CD14-positive monocyte (primary cell): ENCODE results near the gene ASIC2. TPM values are rescaled to one million over a fixed set of nuclear protein-coding genes. Genes with fewer than 3 reads are reported as not detected.

ENCODE experiments used
- DNase-seq, 3 donors: peaks; one replicate each; pipeline ENCODE4 v3.0.0-alpha.2; 2011 to 2022
- H2AFZ ChIP-seq: 2 replicates; pipeline ENCODE4 v1.6.0; 2012; ENCODE audit warnings: mild to moderate bottlenecking, low read depth, low read length, inconsistent platforms; ENCODE audit not compliant: insufficient read depth, poor library complexity, severe bottlenecking
- H3K27ac ChIP-seq, 2 donors: 1 replicate in 1 of 2; 2 replicates in 1 of 2; pipeline ENCODE4 v1.5.1; 2012 to 2013; ENCODE audit warnings: low read length in 2 of 2, control low read depth in 1 of 2, inconsistent platforms in 1 of 2, low read depth in 1 of 2, mild to moderate bottlenecking in 1 of 2
- H3K27me3 ChIP-seq, 2 donors: one replicate each; pipeline versions ENCODE4 v1.6.0 to v1.6.1; 2011 to 2013; ENCODE audit warnings: low read length in 2 of 2; ENCODE audit not compliant: control insufficient read depth in 2 of 2, insufficient read depth in 2 of 2
- H3K36me3 ChIP-seq, 2 donors: replicated peaks in 1 of 2; 1 replicate in 1 of 2; 2 replicates in 1 of 2; pipeline versions ENCODE4 v1.5.1 to v1.6.1; 2012 to 2013; ENCODE audit warnings: low read length in 2 of 2, control low read depth in 1 of 2, inconsistent platforms in 1 of 2, mild to moderate bottlenecking in 1 of 2; ENCODE audit not compliant: insufficient read depth in 2 of 2, control insufficient read depth in 1 of 2
- H3K4me1 ChIP-seq, 2 donors: 1 replicate in 1 of 2; 2 replicates in 1 of 2; pipeline versions ENCODE4 v1.5.1 to v1.6.1; 2012 to 2013; ENCODE audit warnings: low read length in 2 of 2, control low read depth in 1 of 2, inconsistent platforms in 1 of 2, mild to moderate bottlenecking in 1 of 2, moderate library complexity in 1 of 2; ENCODE audit not compliant: insufficient read depth in 2 of 2, control insufficient read depth in 1 of 2
- H3K4me2 ChIP-seq: replicated peaks from 2 replicates; pipeline ENCODE3; 2012; ENCODE audit warnings: low read length, moderate library complexity, mild to moderate bottlenecking; ENCODE audit not compliant: poor library complexity, severe bottlenecking; ENCODE audit errors: extremely low read depth
- H3K4me3 ChIP-seq, 3 experiments: fragments of 200-600 bp in 1 of 3; sonication (generic) in 1 of 3; replicated peaks in 1 of 3; 1 replicate in 2 of 3; 2 replicates in 1 of 3; pipeline ENCODE4 v1.5.1; 2011 to 2013; ENCODE audit warnings: low read length in 3 of 3, mild to moderate bottlenecking in 3 of 3, control low read depth in 2 of 3, low read depth in 2 of 3, inconsistent platforms in 1 of 3, moderate library complexity in 1 of 3
- H3K79me2 ChIP-seq: 2 replicates; pipeline ENCODE4 v1.6.0; 2012; ENCODE audit warnings: mild to moderate bottlenecking, control low read depth, inconsistent platforms, low read length, moderate library complexity; ENCODE audit not compliant: insufficient read depth
- H3K9ac ChIP-seq: 2 replicates; pipeline ENCODE4 v1.6.0; 2017; ENCODE audit warnings: low read length, mild to moderate bottlenecking; ENCODE audit not compliant: insufficient read depth, poor library complexity, severe bottlenecking
- H3K9me3 ChIP-seq, 2 donors: replicated peaks in 1 of 2; 1 replicate in 1 of 2; 2 replicates in 1 of 2; pipeline versions ENCODE4 v1.5.1 to v1.6.1; 2012 to 2013; ENCODE audit warnings: low read length in 2 of 2, control low read depth in 1 of 2; ENCODE audit not compliant: control insufficient read depth in 1 of 2, insufficient read depth in 1 of 2
- H4K20me1 ChIP-seq: 2 replicates; pipeline ENCODE4 v1.6.0; 2012; ENCODE audit warnings: mild to moderate bottlenecking, low read length, control low read depth, moderate library complexity; ENCODE audit not compliant: insufficient read depth
- H3K27ac Mint-ChIP-seq, 7 donors: one replicate each; pipeline ENCODE4 v1.8.0; 2020; ENCODE audit warnings: mild to moderate bottlenecking in 7 of 7, mixed read lengths in 7 of 7, moderate library complexity in 6 of 7, inconsistent platforms in 2 of 7
- H3K27me3 Mint-ChIP-seq, 3 donors: one replicate each; pipeline ENCODE4 v1.8.0; 2021 to 2022; ENCODE audit warnings: low read depth in 3 of 3, mild to moderate bottlenecking in 3 of 3, mixed read lengths in 3 of 3, moderate library complexity in 3 of 3, inconsistent platforms in 1 of 3
- H3K36me3 Mint-ChIP-seq, 2 donors: one replicate each; pipeline ENCODE4 v1.8.0; 2020; ENCODE audit warnings: mixed read lengths in 2 of 2, inconsistent platforms in 1 of 2, mild to moderate bottlenecking in 1 of 2
- H3K4me1 Mint-ChIP-seq: one replicate; pipeline ENCODE4 v1.8.0; 2020; ENCODE audit warnings: mild to moderate bottlenecking, mixed read lengths
- H3K4me3 Mint-ChIP-seq, 2 donors: one replicate each; pipeline ENCODE4 v1.8.0; 2020; ENCODE audit warnings: mild to moderate bottlenecking in 2 of 2, mixed read lengths in 2 of 2, moderate library complexity in 1 of 2
- H3K9me3 Mint-ChIP-seq, 7 donors: one replicate each; pipeline ENCODE4 v1.8.0; 2020 to 2022; ENCODE audit warnings: mixed read lengths in 7 of 7, mild to moderate bottlenecking in 6 of 7, moderate library complexity in 6 of 7, inconsistent platforms in 2 of 7
- WGBS: methylation state at CpG from one replicate; pipeline ENCODE4 v1.1.5; 2013; ENCODE audit warnings: missing lambda C conversion rate; ENCODE audit not compliant: insufficient coverage; 5-methylcytosine and 5-hydroxymethylcytosine counted together
- intact Hi-C, 2 donors: fragments of 100-400 bp; cut with micrococcal nuclease; formaldehyde crosslinking; loops; one replicate each; pipeline versions ENCODE4 v1.15.0 to v1.15.1; 2023
- polyA plus RNA-seq, 3 donors: library from polyadenylated mRNA; depleted of rRNA in 1 of 3; unstranded in 2 of 3; stranded (reverse) in 1 of 3; fragments of 300-500 nt in 2 of 3; fragments of >200 nt in 1 of 3; fragmentation: Illumina TruSeq in 2 of 3; gene quantifications; 1 replicate in 2 of 3; 2 replicates in 1 of 3; pipeline ENCODE4 v1.2.3, GENCODE V29; 2012 to 2021
- TF ChIP-seq, protein P1 (sequence below): fragments of 200-600 bp; IDR thresholded peaks from one replicate; pipeline ENCODE4 v1.8.0; 2022; ENCODE audit warnings: antibody characterized with exemption, mild to moderate bottlenecking

ASIC2 gene
- polyA plus RNA-seq, 3 donors = not detected

- H3K36me3 Mint-ChIP-seq = no peaks in the 10 kb centered on the region
- no peaks in the 10 kb centered on the region for H3K9me3 ChIP-seq
- H3K4me1 ChIP-seq = no peaks in the 10 kb centered on the region
- H3K27me3 ChIP-seq = no peaks in the 10 kb centered on the region
- H3K27ac ChIP-seq = no peak overlapping the region
- H3K27ac Mint-ChIP-seq = no peak overlapping the region
- intact Hi-C loops = no loop called here
- H3K4me3 Mint-ChIP-seq = no peak overlapping the region
- no peak overlapping the region for H3K9ac ChIP-seq
- H2AFZ ChIP-seq = no peak overlapping the region
- peaks cover 0 to 13% (median 1%) of the 10 kb centered on the region in 3 donors for H3K27me3 Mint-ChIP-seq
- no peak for DNase-seq
- no peaks in the 10 kb centered on the region for H3K36me3 ChIP-seq
- peaks cover 7% of the 10 kb centered on the region for H3K4me1 Mint-ChIP-seq
- no peak overlapping the region for H3K4me2 ChIP-seq
- H4K20me1 ChIP-seq = no peaks in the 10 kb centered on the region
- no peak overlapping the region for H3K4me3 ChIP-seq
- TF ChIP-seq, protein P1, sequence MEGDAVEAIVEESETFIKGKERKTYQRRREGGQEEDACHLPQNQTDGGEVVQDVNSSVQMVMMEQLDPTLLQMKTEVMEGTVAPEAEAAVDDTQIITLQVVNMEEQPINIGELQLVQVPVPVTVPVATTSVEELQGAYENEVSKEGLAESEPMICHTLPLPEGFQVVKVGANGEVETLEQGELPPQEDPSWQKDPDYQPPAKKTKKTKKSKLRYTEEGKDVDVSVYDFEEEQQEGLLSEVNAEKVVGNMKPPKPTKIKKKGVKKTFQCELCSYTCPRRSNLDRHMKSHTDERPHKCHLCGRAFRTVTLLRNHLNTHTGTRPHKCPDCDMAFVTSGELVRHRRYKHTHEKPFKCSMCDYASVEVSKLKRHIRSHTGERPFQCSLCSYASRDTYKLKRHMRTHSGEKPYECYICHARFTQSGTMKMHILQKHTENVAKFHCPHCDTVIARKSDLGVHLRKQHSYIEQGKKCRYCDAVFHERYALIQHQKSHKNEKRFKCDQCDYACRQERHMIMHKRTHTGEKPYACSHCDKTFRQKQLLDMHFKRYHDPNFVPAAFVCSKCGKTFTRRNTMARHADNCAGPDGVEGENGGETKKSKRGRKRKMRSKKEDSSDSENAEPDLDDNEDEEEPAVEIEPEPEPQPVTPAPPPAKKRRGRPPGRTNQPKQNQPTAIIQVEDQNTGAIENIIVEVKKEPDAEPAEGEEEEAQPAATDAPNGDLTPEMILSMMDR = no peak
- H3K79me2 ChIP-seq = no peaks in the 10 kb centered on the region
- peaks cover 0 to 5% (median 0%) of the 10 kb centered on the region in 7 donors for H3K9me3 Mint-ChIP-seq
- 100% methylated on average over 5 of the region's 7 CpGs for WGBS
These were observed 161.5 kb downstream of the ASIC2 start for GRCh38 chr17:33131620-33132019.

DNA sequence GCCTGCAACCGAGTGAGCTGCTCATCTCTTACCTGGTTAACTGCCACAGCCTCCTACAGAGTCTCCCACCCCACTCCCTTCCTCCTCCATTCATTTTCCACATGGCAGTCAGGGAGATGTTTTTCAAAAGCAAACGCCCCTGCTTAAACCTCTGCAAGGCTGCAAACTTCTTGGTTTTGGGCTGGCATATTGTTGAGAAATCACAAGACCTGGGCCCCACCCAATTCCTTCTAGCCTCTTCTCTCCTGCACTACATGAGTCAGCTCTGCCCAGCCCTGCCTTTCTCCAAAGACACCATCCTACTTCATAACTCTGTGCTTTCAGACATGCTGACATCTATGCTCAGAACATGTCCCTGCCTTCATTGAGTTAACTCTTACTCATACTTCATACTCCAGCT is 165.4 kb downstream of the ASIC2 start:
- Histone ChIP-seq H2AFZ (no peak overlapping the region), H3K79me2 (no peaks in the 10 kb centered on the region), H3K27ac (no peak overlapping the region), H3K9ac (no peak overlapping the region), H3K4me3 (no peak overlapping the region), H3K4me2 (no peak overlapping the region), H3K36me3 (no peaks in the 10 kb centered on the region), H3K4me1 (no peaks in the 10 kb centered on the region), H4K20me1 (no peaks in the 10 kb centered on the region), H3K9me3 (no peaks in the 10 kb centered on the region), H3K27me3 (no peaks in the 10 kb centered on the region)
- H3K4me3 Mint-ChIP-seq = no peak overlapping the region
- DNase-seq = no peak
- peaks cover 7% of the 10 kb centered on the region for H3K4me1 Mint-ChIP-seq
- no peaks in the 10 kb centered on the region for H3K36me3 Mint-ChIP-seq
- intact Hi-C loops = no loop called here
- TF ChIP-seq, protein P1 = no peak
- H3K27ac Mint-ChIP-seq = no peak overlapping the region
- H3K9me3 Mint-ChIP-seq = peaks cover 0 to under 1% (median 0%) of the 10 kb centered on the region in 7 donors
- H3K27me3 Mint-ChIP-seq = peaks cover 0 to 11% (median under 1%) of the 10 kb centered on the region in 3 donors
- 40% methylated on average over 1 of the region's 2 CpGs for WGBS
